Activated CD8-positive, alpha-beta memory T cell treated with anti-CD3 and anti-CD28 coated beads for 4 hours (primary cell): Measurements from ENCODE around the gene GNB1.
"Not testable (repeated sequence)": the region's sequence is repeated elsewhere in the genome, so short reads cannot be mapped to it uniquely, and the experiment has no call there.

ENCODE experiments used
- DNase-seq, 2 donors: peaks; one replicate each; pipeline ENCODE4 v3.0.0-alpha.2; 2020; ENCODE audit warnings: low read depth in 2 of 2

GNB1 gene

DNA sequence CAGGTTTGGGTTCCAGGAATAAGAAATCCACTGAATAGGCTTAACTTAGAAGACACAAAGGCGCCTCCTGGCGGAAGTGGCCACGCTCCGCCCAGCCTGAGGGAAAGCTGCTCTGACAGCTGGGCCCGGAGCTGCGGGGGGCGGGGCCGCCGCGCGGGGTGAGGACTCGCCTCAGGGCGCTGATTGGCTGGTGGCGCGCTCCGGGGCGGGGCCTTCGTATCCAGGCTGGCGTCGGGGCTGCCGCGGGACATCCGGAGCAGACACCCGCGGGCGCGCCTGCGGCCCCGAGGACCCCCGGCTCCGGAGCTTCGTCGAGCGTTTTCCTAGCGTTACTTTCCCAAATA is 144.3 kb downstream of the GNB1 start:
- DNase-seq = not testable (repeated sequence)

DNA sequence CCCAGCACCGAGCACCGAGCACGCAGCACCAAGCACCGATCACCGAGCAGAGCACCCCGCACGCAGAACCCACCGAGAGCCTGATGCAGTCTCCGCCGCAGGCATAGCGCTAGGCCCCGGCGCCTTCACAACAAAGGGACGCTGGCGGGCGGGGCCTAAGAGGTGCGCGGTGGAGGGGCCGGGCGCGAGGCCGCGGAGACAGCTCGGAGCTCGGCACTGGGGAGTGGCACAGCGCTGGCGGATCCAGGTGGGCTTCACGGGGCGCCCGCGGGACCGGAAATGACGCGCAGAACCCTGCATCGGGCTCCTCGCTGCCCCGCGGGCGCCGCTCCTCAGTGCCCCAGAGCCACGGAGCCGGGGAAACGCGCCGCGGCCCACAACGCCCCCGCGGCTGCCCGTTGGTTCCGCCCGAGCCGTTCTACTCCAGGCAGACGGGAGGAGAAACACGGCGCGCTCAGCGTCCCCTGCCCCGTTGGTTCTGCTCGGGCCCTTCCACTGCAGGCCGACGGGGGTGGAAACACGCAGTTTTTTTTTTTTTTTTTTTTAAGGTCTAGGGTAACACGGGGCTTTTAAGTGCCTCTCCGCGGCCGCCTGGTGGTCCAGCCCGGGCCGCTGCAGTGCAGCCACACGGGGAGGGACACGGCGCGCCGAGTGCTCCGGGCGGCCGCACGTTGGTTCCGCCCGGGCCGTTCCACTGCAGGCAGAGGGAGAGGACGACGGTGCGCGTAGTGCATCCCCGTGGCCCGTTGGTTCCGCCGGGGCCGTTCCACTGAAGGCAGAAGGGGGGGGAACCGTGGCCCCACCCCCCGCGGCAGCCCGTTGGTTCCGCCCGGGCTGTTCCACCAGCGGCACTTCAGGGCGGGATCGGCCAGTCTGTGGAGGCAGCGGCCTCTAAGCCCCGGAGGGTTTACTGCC is 145.0 kb downstream of the GNB1 start:
- peak; percentile 57 to 80 for DNase-seq

DNA sequence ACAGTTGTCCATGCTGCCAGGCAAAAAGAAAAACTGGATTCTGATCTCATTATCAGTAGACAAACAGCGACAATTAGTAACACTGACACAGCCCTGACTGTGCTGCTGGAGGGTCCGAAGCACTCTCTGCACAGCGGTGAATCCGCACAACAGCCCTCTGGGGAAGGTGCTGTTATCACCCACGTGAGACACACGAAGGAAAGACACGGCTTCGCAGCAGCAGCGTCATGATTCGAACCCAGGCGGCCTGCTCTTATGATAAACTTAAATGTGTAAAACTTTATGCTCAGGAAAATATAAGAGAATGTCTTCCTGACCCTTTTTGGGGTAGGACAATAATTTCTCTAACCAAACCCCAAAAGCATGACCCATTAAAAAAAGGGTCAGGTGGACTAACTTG is 148.4 kb downstream of the GNB1 start:
- DNase-seq = not testable (repeated sequence)

DNA sequence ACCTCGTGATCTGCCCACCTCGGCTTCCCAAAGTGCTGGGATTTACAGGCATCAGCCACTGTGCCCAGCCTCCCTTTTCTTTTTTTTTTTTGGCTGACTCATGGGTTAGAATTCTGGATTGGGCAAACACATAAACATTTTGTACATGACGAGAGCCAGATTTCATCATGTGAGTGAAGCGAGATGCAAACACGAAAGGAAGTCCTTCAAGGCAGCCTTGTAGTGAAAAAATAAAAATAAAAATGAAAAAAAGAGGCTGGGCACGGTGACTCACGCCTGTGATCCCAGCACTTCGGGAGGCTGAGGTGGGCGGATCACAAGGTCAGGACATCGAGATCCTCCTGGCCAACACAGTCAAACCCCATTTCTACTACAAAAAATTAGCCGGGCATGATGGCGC is 149.9 kb downstream of the GNB1 start:
- DNase-seq = not testable (repeated sequence)

DNA sequence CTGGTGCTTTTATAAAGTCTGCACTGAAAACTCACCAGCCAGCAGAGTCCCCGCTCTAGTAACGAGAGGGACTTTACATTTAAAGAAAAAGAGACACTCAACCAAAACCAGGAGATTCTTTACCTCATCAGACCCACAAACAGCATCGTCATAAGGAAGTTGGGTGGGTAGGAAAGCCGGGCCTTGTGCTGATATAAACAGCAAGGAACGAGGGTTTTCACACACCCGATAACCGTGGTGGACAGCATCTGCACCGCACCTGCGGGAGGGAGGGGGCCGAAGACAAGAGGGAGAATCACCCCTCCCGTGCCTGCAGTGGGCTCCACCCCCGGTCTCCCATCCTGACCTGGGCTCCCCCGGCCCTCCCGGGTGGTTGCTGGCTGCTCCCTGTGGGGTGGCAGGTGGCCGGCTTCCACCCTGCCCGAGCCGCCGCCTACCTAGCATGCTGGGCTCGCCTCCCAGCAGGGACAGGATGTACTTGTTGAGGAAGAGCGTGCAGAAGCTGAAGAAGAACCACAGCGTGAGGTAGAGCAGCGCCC is 152.0 kb downstream of the GNB1 start:
- not testable (repeated sequence) for DNase-seq

DNA sequence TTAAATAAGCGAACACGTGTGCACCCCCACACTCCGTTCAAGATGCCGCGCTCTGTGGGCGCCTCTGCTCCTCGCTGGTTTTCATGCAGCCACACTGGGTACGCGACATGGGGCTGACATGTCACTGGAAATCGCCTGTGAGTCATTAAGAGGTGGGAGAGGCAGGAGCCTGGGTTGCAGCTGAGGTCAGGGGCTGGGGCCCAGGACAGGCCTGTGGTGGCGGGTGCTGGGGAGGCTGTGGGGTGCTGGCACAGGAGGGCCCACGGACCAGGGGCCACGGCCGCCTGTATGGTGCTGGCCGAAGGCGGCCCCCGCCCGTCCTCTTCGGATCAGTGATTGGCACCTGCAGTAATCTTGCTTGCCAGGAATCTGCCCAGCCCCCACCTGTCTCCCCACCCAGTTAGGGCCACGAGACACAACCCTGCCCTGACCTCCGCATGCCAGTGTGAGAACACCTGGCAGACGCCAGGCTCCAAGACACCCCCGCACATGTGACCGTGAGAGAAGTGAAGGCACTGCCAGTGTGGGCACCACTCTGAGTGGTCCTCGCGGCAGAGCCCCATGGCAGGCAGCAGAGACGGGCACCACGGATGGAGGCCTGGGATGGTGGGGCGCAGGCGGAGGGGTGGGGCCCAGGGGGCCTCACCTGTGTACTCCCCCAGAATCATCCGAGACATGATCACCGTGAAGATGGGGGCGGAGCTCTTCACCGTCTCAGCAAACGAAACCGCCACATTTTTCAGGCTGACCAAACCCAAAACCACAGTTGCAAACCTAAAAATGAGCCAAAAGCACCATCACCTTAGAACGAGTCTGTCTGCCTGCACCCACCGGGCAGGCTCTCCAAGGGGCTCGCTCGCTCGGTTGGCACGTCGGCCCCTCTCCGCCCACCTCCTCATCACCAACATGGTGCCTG is 153.0 kb downstream of the GNB1 start:
- DNase-seq = not testable (repeated sequence)
